Stimulated activated CD8-positive, alpha-beta memory T cell treated with anti-CD3 and anti-CD28 coated beads, Interleukin-7, amount 100 ng/mL, for 4 hours (primary cell): ENCODE measurements around the gene SMARCD1.

Experiments used
- DNase-seq, 2 donors: peaks; one replicate each; pipeline ENCODE4 v3.0.0-alpha.2; 2020; ENCODE audit warnings: low read depth in 2 of 2

Gene SMARCD1

DNA sequence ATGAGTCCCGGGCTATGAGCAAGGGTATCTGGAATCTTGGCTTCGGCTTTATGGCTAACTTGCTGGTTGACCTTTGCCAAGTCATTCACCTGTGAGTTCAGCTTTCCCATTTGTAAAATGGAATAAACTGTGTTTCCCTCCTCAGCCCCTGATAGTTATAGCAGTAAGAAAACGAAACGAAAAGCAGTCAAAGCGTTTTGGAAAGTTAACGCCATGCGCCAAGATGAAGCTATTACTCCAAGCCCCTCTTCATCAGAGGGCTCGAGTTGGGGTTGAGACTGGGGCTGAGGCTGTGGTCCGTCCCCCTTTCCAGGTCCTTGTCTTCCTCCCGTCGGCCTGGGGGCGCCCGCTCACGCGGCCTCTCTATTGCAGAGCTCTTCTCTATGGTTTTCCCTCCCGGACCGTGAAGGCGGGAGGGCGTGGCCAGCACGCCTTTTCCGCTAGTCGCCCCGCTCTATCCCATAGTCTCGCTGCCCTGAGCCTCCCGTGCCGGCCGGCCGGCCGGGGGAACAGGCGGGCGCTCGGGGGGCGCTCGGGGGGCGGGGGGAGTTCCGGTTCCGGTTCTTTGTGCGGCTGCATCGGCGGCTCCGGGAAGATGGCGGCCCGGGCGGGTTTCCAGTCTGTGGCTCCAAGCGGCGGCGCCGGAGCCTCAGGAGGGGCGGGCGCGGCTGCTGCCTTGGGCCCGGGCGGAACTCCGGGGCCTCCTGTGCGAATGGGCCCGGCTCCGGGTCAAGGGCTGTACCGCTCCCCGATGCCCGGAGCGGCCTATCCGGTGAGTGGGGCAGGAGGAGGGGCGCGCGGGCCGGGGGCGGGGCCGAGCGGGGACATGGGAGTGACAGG lies at the start of gene SMARCD1:
Gene SMARCD1, plus strand, starts transcription at position 568 of the 840 bp plus-strand sequence. Its CDS starts 28 bp downstream, at position 596.
- peak; percentile 79 to 86 for DNase-seq

DNA sequence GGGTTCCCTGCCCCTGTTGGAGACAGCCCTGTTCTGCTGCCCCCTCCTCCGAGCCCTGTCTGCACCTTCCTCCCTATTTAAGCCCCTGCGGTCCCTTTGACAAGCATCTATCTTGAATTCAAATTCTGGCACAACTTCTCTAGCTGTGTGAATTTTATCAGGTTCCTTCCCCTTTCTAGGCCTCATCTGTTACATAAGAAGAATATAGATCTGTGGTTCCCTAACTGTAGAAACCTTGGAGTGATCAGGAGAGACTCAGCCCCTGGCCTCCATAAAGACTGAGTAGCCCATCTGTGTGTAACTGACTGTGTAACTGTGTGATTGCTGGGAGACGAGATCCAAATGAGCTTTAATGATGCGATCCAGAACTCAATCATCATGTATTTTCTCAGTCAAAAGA lies 46.8 kb upstream of the SMARCD1 start:
- no peak for DNase-seq

DNA sequence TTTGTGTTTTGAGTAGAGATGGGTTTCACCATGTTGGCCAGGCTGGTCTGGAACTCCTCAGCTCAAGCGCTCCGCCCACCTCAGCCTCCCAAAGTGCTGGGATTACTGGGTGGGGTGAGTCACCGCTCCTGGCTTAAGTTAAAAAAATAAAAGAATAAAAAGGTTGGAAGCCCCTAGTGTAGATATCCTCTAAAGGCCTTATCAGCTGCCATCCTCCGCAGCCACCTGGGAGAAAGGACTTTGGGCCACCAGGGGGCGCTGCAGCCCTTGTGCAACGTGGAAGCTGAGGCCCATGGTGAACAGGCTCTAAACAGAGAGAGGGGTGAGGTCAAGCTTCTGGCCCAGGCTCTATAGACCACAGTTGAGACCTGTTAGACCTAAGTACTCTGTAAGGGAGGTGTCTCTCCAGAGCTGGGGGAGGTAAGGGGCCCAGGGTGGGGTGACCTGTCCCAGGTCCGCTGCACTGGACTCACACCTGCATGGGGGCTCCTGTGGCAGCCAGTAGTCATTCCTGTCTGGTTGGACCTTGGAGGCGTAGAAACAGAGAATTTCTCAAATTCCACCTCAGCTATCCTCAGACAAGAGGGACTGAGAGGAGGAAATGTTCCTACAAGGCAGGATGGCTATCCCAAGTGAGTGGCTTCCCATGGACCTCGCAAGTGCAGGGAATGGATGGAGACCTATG lies 45.8 kb upstream of the SMARCD1 start:
- peak; percentile 67 to 74 for DNase-seq

DNA sequence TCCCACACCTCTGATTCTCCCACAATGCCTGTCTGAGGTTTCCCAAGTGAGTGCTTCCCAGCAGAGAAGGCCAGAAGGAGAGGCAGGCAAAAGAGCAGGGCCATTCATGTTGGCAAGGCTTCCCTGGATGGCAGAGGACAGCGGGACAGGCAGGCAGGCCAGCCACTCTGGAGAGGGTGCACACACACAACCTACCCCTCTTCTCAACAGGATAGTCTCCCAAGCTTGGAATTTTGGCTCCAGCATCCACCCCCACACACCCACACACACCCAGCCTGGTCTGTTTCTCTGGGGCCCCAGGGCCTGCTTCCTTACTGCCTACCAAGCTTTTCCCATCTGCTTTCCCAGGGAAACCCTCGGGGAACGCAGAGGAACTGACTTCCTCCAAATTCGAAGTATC lies 44.5 kb upstream of the SMARCD1 start:
- DNase-seq = no peak

DNA sequence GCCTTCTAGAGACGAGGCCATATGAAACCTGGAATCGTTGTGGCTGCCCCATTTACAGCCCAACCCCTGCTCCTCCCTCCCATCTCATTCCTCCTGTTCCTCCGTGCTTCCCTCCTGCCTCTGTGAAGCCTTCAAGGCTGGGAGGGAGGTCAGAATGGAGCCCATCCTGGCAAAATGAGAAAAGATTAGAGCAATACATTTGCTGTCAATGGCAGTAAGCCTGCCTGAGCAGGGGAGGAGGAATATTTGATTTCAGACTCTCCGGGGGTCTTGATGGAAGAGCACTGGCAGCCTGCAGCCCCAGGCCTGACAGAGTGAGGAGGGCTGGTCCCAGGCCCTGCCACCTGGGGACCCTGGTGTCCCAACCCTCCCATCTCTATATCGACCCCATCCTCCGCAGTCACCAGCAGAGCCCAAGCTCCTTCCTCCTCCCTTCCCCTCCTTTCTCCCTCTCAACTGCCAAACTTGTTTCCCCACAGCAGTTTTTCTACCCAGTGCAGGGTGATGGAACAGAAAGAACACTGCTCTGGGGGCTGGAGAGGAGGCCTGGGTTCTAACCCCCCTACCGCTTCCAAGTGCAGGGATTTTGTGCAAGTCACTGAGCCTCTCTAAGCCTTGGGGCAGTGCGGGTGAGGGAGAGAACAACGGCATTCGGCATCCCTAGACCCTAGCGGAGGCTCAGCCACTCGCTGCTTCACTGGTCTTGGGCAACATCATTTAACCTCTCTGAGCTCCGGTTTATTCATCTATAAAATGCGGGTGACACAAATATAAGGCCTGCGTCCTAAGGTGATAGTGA lies 43.9 kb upstream of the SMARCD1 start:
- no peak for DNase-seq

DNA sequence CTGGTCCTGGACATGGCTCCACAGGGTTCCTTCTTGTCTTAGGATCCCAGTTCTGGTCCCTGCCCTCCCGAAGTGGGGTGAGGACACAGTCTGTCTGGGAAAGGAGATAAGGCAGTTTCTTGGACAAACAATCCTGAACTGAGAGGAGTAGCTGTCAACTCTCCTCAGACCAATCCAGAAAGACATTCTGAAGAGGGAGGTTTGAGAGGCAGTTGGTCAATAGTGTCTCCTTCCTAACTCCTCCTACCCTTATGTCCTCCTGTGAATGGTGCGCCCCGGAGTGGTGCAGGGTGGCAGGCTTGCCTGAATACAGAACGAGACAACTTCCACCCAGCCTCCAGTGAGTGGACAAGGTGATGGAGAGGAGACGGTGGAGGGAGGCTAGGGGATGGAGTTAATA lies 43.2 kb upstream of the SMARCD1 start:
- no peak for DNase-seq

DNA sequence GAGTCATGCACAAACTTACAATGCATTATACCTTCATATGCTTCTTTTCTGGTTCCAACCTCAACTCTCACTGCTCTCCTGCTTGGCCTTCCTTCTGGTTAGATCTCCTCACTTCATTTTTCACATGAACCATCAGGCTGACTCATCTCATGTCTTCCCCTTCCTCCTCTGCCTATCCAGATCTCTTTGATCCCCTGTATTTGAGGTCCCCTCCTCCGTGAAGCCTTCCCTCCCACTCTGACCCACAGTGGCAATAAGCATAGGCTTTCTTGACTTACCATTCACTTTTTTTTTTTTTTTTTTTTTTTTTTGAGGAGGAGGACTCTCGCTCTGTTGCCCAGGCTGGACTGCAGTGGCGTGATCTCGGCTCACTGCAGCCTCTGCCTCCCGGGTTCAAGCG lies 42.4 kb upstream of the SMARCD1 start:
- no peak for DNase-seq

DNA sequence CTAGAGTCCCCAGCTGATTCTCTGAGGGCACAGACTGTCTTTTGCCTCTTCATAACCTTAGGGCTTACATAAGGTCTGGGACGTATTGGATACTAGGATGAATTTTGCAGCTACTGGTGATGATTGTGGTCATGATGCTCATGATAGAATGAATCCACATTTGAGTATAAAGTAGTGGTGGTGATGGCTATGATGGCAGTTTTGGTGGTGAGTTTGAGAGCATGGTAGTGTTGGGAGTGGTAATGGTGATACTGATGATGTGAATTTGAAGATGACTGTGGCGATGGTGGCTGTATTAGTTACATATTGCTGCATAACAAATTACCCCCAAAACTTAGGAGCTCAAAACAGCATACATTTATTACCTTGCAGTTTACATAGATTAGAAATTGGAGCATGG lies 41.8 kb upstream of the SMARCD1 start:
- no peak for DNase-seq

DNA sequence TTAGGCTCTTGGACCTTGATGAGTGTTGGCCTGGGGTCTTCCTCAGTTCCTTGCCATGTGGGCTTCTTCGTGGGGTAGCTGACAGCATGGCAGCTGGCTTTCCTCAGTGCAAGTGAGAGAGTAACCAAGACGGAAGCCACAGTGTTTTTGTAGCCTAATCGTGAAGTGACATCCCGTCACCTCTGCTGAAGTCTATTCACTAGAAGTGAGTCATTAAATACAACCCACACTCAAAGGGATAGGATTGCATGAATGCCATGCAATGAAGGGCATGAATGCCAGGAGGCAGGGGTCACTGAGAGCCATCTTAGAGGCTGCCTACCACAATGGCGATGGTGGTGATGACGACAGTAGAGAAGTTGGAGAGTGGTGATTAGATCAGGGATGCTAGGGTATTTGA lies 41.3 kb upstream of the SMARCD1 start:
- no peak for DNase-seq

DNA sequence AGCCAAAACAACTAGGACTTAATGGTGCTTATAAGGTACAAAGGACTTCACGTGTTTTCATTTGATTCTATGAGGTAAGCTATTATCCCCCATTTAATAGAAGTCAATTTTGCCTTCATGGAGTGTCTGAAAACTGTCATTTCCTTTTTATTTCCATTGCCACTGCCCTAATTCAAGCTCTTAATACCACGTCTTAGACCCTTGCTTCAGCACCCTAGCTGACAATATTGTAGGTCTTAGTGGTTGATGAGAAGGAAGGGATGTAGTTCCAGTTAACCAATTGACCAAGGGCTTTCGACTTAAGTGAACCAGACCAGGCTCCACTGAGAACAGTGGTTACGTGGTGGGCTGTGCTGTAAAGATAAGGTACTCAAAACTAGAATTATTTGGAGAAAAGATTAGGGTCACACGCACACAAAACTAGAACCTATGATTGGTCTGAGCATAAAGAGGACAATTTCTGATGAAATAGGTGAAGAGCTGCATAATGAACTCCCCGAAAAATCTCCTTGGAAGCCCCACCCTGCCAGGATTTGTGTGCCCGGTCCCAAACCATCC lies 37.4 kb upstream of the SMARCD1 start:
- DNase-seq = no peak

DNA sequence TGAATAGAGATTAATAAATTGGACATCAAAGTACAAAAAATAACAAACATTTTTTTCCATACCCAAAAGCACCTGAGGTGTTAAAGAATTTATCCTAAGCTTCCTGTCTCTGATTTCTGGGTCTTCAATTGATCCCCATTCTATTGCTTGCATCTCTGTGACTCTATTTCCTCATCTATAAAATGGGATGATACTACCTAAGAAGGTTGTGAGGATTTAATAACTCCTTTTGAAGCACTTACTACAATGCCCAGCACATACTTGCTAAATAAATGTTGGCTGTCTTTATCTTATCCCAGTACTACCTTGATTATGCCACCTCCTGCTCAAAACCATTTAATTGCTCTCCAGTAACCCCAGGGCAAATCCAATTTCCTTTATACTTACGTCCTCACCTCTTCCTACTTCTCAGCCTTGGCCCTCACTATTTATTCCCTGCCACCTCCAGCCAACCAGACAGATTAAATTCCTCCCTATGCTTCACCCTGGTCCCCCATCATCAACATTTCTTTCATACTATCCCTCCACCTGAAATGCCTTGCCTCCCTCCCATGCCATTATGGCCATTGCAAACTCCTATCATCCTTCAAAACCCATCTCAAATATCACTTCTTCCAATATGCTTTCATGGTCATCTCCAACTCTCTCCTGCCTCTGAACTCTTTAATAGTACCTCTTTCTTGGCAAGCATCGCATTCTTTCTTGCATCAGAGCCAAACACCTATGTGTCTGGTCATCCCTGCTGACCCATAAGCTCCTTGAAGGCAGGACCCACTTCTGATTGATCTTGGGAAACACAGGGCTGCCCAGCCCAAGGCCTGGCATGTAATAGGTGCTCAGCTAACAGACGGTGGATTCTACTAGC lies 35.7 kb upstream of the SMARCD1 start:
- DNase-seq = no peak

DNA sequence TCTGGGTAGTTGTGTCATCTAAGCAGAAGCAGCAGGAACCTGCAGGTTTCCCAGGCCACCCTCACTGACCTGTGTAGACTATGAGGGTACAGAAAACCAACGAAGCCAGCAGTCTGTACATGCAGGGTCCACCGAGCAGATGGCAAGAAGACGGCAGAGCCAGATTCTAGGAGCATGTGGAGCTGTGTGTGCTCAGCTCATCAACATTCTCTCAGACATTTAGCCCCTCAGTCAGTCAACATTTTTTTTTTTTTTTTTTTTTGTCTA lies 35.1 kb upstream of the SMARCD1 start:
- DNase-seq = no peak

DNA sequence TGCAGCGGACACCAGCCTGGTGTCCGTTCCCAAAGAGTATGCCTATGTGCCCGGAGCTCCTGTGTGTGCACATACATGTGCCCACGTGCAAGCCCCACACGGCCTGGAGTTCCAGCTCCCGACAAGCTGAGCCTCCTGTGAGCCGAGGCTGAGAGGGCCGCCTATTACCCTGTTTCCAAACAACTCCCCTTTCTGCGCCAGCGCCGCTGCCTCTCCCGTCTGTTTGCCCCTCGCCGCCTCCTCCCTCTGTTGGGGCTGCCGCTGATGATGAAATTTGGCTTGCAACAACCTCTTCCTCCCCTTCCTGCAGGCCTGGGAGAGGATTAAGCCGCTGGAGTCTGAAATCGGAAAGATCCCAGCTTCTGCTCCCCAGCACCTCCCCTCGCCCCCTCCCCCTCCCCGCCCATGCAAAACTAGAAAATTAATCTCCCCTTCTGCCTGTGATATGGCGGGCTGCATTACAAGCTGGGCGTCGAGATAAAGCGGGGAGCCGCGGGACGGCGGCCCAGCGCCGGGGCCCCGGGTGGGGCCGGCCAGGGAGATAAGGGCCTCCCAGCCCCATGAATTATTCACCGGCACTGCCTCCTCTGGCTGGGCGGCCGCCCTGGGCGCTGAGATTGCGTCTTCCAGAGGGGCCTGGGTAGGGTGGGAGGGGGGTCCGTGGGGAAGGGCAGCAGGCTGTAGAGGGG lies 34.6 kb upstream of the SMARCD1 start:
- no peak for DNase-seq

DNA sequence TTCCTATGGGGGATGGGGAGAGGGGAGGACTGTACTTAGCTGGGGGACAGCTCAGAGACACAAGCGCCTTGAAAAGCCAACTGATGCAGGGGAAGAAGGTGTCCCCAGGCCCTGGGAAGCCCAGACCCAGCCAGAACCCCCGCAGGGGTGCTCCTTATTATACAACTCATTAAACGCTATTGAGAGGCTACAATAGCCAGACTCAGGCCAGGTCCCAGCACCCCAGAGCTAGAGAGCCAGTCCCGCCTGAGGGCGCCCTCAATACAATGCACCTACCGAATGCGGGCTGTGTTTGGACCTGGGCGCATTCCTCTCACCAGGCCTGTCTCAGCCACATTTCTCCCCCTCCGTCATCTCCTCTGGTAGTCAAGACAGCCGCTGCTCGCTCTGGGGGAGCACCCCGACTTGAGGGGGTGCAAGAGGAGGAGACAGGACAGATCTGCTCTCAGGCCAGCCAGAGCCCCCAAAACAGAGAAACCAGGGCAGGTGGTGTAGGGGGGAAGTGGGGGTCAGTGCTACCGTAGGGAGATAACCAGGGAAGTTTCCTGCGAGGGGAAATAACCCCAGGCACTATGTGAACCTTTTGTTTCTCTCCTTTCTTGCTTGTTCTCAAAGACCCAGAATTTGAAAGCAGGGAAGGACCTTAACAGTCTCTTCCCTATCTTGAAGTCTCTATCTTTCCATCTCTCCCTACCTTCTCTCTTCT lies 33.9 kb upstream of the SMARCD1 start:
- no peak for DNase-seq

DNA sequence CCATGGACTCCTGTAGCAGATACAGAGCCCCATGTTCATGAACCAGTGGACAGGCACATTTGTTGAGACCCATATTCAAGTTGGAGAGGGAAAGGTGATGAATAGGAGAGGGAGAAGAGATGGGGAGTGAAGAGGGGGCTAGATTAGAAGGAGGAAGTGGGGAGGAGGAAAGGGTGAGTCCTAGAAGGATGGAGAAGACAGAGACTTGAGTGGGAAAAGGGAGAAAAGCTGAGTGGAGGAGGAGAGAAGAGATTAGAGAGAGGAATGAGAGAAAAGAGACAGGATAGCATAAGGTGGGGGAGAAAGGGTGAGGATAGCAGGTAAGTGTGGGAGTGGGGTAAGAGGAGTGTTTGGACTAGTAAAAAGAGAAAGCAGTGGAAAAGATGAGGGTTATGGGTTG lies 32.6 kb upstream of the SMARCD1 start:
- DNase-seq = no peak

DNA sequence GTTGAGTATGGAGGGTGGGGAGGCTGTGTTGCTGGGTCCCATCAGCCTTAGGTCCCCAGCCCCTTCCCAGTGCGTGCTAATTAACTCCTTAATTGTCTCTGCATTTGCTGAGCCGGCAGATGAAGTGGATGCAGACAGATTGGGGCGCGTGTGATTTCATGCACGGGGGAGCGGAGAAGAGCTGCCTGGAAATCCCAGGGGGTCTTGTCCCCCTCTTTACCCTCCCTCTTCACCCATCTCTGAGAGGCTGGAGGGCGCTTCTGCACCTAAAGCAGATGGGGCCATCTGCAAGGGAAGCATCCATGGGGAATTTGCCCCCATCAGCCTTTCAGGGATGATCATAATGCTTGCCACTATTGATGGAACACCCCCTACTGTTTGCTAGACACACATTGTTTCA lies 32.2 kb upstream of the SMARCD1 start:
- DNase-seq = no peak

DNA sequence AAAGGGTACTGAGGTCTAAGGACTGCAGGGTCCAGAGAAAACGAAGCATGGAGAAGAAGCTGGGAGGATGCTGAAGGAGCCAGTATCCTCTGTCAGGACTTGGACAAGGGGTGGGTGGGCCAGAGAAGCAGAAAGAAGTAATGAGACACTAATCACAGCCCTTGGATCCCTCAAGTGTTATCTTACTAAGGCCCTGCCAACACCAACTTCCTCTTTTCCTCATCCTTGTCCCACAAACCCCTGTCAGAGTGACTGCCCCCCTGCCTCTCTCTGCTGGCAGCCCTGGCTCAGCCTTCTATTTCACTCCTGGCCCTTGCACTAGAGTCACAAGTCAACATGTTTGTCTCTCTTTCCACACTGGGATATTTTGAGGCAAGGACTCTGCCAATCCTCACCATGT lies 31.6 kb upstream of the SMARCD1 start:
- no peak for DNase-seq

DNA sequence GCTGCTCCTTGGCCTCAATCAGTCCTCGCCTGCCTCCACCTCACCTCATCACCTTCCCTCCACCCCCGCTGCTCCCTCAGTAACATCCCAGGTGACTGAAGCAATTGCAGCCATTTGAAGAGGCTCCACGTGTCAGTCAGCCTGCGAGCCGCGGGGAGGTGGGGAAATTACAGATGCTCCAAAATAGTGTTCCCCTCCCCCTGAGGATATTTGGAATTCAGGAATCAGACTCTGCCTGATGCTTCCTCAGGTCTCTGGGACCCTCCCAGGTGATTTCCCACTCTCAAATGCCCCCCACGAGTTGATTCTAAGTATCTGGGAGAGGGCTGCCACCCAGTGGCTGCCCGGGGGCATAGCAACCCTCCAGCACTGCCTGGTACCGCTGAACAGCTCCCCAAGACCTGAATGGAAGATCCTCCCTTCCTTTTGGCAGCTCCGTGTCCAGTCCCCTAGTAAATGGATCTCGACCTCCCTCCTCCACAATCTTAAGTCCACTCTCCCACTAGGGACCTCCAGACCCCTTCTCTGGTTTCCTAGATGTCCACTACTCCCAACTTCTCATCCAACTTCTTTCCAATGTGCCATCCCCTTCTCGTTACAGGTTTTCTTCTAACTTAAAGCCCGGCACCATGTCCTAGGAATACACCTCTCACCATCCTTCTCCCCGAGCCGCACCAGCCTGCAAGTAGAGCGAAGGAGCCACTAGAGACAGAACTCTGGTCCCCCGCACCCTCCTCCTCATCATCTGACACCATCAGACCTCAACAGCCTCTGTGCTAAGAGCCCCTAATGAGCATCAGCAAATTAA lies 29.1 kb upstream of the SMARCD1 start:
- DNase-seq = peak; percentile 12 to 38

DNA sequence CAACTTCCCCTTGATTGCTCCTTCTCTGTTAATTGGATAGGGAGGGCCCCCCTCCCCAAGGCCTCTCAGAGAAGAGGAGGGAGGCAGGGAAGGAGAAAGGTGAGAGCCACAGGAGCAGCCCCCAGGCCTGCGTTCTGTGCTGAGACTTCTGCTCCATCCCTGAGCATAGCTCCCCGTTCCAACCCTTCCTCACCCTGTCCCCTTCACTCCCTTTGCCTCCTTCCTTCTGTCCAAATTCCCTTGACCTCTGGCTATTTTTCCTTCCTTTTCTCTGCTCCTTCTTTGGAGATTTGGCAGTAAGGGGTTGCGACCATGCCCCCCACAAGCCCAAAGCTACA lies 28.5 kb upstream of the SMARCD1 start:
- no peak for DNase-seq
